GM10266 (cell line): ENCODE data around the gene PGBD4.
"Not testable (repeated sequence)": the region's sequence is repeated elsewhere in the genome, so short reads cannot be mapped to it uniquely, and the experiment has no call there.

Source experiments
- DNase-seq: peaks from one replicate; pipeline ENCODE4 v3.0.0; 2012; ENCODE audit errors: extremely low spot score
- TF ChIP-seq, protein P1 (sequence below): IDR thresholded peaks from 2 replicates; pipeline ENCODE4 v1.5.1; 2012; ENCODE audit warnings: mild to moderate bottlenecking, low read depth; ENCODE audit not compliant: control insufficient read depth, insufficient read depth; ENCODE audit errors: missing control alignments

PGBD4 gene

DNA sequence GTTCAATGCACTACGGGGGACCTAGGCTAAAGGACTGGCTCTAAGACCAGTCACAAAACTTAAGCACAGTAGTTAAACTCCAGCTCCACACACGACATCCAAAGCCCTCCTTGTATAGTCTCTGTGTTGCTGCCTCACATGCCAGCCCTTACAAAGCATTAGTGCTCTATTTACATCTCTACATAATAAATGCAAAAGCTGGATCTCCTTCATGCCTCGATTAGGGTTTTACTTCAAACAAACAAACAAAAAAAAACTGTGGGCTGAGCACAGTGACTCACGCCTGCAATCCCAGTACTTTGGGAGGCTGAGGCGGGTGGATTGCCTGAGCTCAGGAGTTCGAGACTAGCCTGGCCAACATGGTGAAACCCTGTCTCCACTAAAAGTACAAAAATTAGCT, 9.6 kb downstream of the PGBD4 start:
- TF ChIP-seq, protein P1, sequence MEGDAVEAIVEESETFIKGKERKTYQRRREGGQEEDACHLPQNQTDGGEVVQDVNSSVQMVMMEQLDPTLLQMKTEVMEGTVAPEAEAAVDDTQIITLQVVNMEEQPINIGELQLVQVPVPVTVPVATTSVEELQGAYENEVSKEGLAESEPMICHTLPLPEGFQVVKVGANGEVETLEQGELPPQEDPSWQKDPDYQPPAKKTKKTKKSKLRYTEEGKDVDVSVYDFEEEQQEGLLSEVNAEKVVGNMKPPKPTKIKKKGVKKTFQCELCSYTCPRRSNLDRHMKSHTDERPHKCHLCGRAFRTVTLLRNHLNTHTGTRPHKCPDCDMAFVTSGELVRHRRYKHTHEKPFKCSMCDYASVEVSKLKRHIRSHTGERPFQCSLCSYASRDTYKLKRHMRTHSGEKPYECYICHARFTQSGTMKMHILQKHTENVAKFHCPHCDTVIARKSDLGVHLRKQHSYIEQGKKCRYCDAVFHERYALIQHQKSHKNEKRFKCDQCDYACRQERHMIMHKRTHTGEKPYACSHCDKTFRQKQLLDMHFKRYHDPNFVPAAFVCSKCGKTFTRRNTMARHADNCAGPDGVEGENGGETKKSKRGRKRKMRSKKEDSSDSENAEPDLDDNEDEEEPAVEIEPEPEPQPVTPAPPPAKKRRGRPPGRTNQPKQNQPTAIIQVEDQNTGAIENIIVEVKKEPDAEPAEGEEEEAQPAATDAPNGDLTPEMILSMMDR, result no peak
- DNase-seq, result no peak

GRCh38 chr15:34114215-34114614, 12.3 kb downstream of the PGBD4 start:
- TF ChIP-seq, protein P1, result no peak
- no peak for DNase-seq

- TF ChIP-seq, protein P1, result no peak
- no peak for DNase-seq
Observed at GRCh38 chr15:34114739-34115138, 12.9 kb downstream of the PGBD4 start.

DNA sequence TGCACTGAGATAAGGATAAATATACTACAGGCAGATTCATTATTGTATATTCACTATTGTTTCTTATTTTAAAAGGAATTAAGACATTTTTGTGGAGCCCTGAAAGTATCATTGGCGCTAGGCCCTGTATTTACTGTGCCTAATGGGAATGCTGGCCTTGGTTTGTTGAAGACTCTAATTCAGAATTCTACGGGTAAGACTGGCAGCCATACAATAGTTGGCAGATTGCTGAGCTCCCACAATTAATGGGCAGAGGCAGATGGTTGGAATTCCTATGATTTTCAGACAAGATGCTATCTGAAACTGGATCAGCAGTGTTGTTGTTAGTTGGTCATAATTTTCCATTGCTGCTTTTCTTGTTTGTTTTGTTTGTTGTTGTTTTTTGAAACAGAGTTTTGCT, 14.7 kb downstream of the PGBD4 start:
- TF ChIP-seq, protein P1, result no peak

DNA sequence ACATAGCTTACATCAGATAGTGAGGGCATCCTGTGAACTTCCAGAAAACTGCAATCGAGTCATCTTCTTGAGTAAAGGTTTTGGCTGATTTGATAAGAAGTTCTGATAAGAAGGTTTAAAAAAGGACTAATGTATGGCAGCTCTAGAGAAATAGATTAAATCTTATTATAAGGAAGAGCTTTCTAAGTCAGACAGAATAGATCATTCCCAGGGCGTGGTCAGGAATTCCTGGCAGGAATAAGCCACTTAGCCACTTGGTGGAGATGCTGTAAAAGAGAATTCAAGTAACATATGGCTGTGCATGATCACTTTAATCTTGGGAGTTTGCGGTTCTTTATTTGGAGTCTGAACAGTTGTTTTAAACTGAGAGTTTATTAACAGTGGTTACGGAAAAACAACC, 17.4 kb downstream of the PGBD4 start:
- no peak for DNase-seq
- TF ChIP-seq, protein P1, result no peak

More for the DNA sequence above, 14.7 kb downstream of the PGBD4 start:
- DNase-seq, result no peak

DNA sequence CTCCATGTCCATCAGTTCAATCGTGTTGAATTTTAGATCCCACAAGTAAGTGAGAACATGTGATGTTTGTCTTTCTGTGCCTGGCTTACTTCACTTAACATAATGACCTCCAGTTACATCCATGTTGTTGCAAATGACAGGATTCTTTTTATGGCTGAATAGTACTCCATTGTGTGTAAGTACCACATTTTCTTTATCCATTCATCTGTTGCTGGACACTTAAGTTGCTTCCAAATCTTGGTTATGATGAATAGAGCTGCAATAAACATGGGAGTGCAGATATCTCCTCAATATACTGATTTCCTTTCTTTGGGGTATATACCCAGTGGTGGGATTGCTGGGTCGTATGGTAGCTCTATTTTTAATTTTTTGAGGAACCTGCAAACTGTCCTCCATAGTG, 18.5 kb downstream of the PGBD4 start:
- DNase-seq, result not testable (repeated sequence)

DNA sequence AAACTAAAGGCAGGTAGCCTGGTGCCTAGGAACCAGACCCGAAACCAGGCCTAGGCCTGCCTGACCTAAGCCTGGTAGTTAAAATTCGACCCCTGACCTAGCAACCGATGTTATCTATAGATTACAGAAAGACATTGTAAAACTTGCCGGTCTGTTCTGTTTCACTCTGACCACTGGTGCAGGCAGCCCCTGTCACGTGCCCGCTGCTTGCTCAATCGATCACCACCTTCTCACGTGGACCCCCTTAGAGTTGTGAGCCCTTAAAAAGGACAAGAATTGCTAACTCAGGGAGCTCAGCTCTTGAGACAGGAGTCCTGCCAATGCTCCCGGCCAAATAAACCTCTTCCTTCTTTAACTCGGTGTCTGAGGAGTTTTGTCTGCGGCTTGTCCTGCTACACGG, 19.9 kb downstream of the PGBD4 start:
- not testable (repeated sequence) for DNase-seq

GRCh38 chr15:34122771-34123183, 20.9 kb downstream of the PGBD4 start:
- TF ChIP-seq, protein P1, result no peak
- peak; percentile 20 for DNase-seq
